NCI-H128 (cell line): ENCODE results near the gene DTNA.
"Not testable (repeated sequence)": the region's sequence is repeated elsewhere in the genome, so short reads cannot be mapped to it uniquely, and the experiment has no call there.

Experiments used
- DNase-seq: peaks from one replicate; lab custom pipeline; 2025; ENCODE audit not compliant: unreplicated experiment; lab: John Stamatoyannopoulos, UW

DTNA gene

DNA sequence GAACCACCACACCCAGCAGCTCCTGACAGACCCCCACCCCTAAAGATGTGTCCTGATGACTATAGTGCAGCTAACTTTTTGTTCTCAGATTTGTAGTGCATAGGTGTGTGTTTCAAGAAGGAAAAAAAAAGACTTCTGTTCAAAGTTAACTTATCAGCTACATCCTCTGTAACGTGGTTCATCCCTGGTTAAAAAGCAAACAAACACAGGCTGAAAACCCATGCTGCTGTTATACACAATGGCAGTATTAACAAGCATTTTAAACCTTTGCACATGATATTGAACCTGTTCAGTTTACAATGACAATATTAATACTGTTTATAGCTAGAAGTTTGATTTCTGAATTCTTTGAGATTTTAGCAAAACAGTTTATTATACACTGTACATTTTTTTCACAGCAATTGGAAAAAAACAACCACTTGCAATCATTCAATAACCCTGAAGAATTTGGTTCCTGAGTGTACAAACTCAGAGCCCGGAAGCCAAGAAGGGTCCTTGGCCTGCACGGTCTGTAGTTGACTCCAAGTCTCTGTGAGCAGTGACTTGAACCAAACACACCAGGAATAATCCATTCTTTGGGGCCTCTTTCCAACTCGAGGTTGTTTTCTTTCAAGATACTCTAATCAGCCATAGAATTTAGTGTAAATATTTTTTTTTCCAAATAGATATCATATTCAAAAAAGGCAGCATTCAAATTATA lies 177.9 kb downstream of the DTNA start:
- DNase-seq = no peak

DNA sequence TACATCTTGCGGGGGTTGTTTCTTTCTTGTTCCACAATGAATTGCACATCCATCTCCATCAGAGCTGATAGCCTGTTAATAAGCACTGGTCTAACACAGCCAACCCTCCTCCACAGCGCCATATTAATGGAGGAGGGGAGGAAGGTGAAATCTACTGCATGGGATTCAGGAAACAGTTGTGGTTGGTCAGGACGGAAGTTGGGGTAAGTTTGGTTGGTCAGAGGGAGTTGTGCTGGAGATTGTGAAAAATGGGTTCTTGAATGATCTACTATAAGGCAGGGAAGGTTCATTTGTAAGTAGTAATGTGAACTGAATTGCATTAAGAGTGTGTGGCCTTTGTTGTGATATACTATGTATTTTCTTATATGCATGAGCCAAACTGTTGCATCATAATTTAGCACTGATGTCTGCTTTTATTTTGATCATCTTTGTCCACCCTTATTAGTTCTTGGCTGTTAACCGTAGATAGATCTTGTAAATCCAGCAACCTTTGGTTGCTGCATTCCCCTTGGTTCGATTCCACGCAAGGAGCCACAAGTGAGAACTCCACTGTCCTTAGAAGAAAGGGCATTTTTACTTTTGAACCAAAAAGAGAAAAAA lies 180.5 kb downstream of the DTNA start:
- no peak for DNase-seq

DNA sequence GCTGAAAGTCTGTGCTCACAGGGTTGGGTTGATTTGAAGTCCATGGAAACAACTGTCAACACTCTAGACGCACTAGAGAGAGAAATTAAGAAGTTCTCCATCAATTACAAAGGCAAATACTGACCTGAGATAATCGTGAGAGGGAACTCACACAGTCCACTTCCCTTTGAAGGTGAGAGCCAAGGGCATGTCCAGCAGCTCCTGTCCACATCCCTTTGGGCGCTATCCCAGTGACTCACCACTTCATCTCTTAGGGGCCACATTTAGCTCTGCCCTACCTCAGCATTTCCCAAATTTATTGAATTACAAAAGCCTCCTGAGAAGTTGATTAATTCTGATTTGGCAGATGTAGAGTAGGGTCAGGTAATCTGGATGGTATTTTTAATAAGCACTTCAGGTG lies 182.3 kb downstream of the DTNA start:
- no peak for DNase-seq

DNA sequence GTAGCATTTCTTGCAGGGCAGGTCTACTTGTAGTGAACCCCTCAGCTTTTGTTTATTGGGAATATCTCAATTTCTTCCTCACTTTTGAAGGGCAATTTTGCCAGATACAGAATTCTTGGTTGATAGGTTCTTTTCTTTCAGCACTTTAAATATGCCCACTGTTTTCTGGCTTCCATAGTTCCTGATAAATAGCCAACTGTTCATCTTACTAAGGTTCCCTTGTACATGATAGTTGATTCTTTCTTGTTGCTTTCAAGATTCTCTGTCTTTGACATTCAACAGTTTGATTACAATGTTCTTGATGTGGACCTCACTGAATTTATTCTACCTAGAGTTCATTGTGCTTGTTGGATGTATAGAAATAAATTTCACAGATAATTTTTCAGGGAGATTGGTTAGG lies 183.1 kb downstream of the DTNA start:
- DNase-seq = no peak

DNA sequence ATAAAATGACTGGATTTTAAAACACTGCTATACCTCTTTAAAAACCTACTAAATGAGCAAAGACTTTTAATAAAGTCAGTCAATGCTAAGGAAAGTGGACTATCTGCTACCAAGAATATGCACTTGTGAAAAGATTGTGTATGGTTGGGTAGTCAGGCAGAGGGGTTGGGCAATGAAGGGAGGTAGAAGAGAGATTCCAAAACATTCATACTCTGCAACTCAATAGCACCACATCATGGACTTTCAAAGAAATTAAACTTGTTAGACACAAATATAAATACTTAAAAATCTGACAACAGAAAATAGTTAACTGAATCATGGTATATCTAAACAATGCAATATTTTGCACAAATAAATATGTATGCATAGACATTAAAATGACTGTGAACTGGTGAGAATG lies 191.2 kb downstream of the DTNA start:
- DNase-seq = no peak

DNA sequence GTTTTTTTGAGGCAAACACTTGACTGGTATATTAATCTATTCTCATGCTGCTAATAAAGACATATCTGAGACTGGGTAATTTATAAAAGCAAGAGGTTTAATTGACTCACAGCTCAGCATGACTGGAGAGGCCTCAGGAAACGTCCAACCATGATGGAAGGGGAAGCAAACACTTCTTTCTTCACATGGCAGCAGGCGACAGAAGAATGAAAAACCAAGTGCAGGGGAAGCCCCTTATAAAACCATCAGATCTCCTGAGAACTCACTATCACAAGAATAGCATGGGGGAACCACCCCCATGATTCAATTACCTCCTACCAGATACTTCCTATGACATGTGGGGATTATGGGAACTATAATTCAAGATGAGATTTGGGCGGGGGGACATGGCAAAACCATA lies 194.9 kb downstream of the DTNA start:
- DNase-seq = no peak

DNA sequence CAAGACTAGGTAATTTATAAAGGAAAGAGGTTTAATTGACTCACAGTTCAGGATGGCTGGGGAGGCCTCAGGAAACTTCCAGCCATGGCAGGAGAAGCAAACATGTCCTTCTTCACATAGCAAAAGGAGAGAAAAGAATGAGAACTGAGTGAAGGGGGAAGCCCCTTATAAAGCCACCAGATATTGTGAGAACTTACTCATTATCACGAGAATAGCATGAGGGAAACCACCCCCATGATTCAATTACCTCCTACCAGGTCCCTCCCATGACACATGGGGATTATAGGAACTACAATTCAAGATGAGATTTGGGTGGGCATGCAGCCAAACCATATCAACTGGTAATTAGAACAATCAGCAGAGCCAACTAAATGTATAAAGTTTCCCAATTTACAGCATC lies 196.9 kb downstream of the DTNA start:
- not testable (repeated sequence) for DNase-seq

DNA sequence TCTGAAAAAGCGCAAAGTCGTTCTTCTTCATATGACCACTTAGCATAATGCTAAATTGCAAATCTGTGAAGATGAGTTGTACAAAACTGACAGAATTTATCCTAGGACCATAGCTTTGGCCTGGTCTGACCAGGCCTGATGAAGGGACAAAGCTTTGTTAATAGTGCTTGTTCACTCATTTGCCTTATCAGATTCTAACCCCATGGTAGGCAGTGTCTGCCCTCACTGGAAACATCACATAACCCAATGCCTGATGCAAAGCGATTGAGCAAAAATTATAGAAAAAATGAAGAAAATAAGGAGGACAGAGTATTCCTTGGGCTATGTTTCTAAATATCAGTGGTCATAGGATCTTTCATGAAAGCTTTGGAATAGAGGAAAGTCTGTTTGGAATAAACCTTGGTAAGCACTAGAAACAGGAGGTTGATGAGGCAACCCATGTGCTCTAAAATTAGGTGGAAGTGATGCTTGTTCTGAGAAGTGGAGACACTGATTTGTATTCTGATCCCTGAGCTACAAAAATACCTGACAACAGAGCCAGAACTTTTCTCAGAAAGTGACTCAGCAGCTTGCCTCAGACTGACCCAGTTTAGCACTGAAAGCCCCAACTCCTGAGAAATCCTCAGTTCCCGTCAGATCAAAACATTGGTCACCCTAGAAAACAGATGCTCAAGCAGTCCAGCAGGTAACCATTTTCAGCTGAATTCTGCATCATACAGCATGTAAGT lies 199.7 kb downstream of the DTNA start:
- no peak for DNase-seq

DNA sequence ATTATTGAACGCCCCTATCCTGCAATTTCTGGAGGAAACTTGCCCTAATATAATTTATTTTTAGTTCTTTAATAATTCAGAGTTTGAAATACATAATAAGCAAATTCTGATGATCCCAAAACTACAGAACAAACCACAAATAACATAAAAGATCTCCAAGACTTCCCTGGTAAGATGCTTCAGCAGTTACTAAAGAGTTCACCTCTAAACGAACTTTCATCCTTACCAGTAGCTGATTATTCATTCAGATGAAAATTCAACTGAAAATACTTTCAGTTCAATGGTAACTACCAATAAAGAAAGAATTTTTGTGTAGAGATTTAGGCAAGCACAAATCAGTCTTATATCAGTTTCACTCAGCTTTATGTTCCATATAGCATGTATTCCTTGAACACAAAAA lies 201.0 kb downstream of the DTNA start:
- DNase-seq = no peak

DNA sequence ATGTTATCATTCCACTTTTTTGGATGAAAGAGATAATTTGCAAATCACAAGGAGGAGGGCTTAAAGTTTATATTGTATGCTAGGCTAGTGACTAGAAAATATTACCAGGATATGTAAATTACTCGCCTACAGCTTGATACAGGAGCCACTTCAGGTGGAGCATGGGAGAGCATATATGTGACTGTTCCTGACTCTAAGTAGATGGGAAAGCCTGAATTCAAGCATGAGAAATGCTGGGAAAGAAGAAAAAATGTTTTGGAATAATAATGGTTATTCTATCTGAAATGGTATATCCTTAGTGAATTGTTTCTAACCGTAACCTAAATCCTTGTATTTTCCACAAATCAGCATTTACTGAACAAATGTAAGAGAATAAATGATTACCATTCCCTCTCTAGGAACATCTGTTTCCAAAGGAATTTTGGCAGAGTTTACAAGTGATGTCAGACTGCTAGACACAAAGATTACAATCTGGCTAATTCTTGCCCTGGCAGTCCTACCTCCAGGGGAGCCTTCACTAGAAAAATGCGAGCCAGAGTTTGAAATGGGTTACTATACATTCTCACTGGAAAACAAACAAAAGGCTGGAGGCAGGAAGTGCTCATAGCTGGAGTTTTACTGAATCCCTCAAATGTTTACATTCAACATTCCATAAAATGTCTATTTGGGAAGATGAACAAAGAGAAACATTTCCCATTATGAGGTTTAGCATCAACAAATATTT lies 201.7 kb downstream of the DTNA start:
- no peak for DNase-seq

DNA sequence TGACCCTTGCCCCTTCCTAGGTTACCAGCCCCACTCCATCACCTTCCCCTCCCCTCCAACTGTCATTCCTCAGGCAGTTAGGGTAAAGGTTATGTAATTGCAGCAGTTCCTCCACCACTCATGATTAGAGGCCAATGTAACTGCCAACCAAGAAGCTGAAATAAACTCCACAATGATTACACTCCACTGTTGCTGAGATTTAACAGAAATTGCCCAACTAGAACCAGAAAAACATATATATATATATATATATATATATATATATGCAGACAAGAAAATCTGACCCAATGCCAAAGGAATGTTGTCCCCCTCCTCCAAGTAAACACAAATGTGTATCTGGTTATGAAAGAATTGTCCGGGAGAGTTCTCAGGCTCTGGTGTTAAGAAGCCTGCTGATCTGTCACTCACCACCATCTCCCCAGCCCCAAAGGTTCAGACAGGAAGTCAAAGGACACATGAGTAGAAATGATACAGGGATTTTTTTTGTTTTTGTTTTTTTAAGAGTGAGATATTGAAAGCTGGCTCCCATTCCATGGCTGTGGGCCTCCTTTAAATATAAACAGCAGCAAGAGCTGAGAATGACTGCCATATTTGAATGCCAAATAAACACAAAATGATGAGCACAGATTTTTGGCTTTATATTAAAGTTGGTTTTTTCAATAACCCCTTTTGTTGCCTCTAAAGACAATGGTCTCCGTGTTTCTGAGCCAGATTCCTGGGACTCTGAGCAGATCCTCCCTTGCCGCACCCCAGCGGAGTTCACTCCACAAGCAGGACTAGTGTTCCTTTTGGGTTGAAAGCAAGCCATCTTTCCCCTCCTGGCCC lies 204.0 kb downstream of the DTNA start:
- DNase-seq = no peak

DNA sequence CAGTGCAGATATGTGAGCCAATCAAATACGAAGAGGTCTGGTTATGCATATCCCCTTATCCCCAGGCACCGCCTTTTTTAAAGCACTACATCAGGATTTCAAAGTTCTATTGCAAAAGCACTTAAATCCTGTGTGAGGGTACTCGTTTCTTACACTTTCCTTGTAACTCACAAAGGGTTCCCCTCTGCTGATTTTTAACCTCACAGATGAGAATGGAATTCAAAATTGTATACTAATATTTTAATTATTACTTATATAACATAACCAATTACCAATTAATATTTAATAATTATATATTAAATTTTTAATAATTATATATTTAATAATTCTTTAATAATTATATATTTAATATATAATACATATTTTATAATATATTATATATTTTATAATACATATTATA lies 204.9 kb downstream of the DTNA start:
- no peak for DNase-seq

DNA sequence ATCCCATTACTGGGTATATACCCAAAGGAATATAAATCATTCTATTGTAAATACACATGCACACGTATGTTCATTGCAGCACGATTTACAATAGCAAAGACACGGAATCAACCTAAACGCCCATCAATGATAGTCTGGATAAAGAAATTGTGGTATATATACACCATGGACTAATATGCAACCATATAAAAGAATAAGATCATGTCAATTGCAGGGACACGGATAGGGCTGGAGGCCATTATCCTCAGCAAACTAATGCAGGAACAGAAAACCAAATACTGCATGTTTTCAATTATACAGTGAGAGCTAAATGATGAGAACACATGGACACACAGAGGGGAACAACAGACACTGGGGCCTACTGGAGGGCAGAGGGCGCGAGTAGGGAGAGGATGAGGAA lies 206.4 kb downstream of the DTNA start:
- DNase-seq = not testable (repeated sequence)

DNA sequence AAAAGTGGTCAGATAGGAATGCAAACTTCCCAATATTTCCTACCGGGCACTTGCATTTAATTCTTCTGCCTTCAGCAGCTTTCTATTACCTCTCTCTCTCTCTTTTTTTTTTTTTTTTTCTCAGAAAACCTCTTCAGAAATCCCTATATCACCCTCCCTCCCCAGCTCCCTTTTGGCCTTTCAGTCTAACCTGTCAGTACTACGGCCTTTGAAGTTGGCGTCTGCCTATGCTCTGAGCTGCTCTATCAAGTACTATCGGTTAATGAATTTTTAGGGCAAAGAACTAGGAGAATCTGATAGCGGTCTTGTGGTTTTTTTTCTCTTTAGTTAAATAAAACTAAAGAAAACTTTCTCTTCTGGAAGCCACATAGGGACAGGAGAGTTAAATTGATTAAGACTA lies 208.8 kb downstream of the DTNA start:
- no peak for DNase-seq

DNA sequence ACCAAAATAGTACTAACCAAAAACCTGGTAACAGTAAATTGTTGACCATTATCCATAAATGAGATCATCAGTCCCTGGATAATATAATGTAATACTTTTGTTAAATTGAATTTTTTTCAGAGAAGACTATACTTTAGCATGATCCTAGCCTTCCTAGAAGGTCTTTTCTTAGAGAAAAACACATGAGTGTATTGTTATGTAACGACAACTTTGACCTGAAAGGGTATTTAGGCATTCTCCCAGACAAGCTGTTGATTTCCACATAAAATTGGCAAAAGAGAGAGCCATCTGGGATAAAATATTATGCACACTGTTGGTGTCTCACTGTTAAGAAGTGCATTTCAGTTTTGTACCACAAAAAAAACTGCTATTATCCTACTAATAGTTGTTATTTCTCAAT lies 211.1 kb downstream of the DTNA start:
- DNase-seq = no peak

DNA sequence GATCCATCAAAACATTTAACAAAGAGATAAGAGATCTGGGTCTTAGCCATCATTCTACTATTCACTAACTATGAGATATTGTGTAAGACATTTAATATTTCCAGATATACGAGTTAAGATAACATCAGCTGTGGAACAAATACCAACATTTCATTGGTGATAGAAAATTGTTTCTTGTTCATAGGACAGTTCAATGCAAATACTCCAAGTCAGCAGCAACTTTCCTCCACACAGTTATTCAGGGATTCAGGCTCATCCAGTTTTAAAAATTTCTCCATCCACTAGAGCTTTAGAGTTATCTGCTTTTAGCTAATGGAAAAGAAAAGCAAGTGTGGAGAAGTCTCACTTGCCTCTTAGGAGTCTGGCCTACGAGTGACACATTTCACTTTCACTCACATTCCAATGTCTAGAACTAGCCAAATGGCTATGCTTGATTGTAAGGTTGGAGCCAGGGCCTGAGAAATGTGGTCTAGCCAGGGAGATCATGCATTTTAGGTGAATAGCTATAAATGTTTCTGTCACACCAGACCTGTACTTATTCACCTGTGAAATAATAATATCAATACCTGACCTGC lies 211.8 kb downstream of the DTNA start:
- DNase-seq = no peak

DNA sequence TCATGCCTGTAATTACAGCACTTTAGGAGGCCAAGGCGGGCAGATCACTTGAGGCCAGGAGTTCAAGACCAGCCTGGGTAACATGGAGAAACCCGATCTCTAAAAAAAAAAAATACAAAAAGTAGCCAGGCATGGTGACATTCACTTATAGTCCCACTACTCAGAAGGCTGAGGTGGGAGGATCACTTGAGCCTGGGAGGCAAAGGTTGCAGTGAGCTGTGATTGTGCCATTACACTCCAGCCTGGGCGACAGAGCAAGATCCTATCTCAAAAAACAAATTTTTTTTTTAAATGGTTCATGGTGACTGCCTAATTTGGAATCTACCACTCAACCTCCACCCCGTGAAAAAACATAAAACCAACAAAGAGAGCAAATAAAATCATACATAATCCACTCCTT lies 212.5 kb downstream of the DTNA start:
- DNase-seq = not testable (repeated sequence)

DNA sequence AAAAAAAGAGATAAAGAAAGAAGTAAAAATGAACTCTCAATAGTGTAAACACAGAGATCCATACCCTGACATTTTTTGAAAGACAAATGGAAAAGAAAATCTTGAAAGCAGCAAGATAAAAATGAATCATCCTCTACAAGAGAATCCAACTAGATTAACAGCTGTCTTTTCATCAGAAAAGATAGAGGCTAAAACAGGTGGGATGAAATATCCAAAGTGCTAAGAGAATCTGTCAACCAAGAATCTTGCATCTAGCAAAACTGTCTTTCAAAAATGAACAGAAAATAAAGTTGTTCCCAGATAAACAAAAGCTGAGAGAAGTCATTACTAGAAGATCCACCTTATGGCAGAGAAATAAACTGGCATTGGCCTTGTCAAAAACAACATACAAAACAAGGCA lies 213.8 kb downstream of the DTNA start:
- no peak for DNase-seq

DNA sequence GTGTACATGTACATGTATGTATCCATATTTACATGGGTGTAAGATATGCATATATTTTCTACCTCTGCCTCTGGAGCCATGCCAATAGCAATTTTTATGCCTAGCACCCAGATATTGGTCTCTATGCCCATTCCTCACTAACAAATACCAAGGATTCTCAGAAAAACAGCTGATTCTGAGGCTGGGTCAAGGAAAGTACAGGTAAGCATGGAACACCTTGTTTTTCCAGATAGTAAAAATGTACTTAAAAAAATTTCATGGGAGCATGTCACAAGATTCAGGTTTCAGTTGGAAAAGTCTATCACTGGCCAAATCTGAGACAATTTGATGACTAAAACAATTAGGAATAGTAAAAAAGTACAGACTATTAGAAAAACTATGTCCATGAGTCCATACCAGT lies 216.6 kb downstream of the DTNA start:
- no peak for DNase-seq

DNA sequence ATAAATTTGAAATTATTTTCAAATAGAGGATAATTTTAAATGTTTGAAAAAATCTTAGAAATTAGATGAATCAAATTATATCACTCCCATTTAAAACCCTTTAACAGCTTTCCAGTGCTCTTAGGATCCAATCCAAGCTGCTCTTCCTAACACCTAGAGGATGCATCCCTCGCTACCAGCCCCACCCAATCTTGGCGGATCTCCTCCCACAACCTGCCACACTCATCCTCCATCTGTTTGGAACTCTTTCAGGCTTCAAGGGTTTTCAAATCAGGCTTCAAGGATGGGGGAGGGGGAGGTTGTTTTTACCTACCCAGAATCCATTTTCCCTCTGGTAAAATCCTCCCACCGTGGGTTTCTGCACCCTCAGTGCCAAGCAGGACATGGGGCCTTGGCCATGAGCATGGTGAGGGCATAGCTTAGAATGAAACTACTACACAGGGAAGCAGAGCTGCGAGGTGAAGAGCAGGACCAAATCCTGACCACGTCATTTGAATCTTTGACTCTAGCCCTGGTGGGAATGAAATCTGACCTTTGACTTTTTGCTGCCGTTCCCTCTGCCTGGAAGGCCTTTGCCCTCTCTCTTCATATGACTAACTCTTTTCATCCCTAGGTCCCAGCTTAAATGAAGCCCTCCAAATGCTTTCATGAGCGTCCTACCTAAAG lies 218.1 kb downstream of the DTNA start:
- DNase-seq = no peak
